ENCODE measurements around the gene PDE4B.

PDE4B gene

DNA sequence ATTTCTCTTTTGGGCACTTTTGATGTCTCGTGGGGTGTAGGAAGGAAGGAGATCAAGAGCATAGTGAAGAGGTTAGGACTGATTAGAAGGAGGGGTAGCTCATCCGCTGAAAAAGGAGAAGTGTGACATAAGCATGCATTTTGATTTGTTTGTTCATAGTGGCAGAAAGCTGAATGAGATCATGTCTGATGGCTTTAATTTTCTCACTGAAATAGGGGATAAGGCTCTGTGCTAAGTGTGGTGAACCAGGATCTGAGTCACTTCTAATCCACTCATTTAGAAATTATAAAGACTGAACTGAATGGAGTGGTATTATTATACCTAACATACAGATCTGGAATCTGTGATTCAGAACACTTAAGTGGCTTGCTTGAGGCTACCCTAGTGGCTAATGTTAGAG lies 344.5 kb downstream of the PDE4B start:
- in situ Hi-C loops (cut with MboI; ENCODE audit: low sequenced_read_pairs, unreplicated experiment): no loop called here
- TF ChIP-seq CTCF (IDR thresholded peaks at IDR 0.05; ENCODE audit: borderline replicate concordance, control extremely low read depth, extremely low read depth, insufficient read depth, missing control alignments): no peak
- DNase-seq (ENCODE audit: low spot score): no peak

- in situ Hi-C loops (cut with MboI; ENCODE audit: low sequenced_read_pairs, unreplicated experiment): no loop called here
- TF ChIP-seq CTCF (IDR thresholded peaks at IDR 0.05; ENCODE audit: borderline replicate concordance, control extremely low read depth, extremely low read depth, insufficient read depth, missing control alignments): no peak
- DNase-seq (ENCODE audit: low spot score): no peak
Observed at GRCh38 chr1:66138613-66139012, 345.9 kb downstream of the PDE4B start.

DNA sequence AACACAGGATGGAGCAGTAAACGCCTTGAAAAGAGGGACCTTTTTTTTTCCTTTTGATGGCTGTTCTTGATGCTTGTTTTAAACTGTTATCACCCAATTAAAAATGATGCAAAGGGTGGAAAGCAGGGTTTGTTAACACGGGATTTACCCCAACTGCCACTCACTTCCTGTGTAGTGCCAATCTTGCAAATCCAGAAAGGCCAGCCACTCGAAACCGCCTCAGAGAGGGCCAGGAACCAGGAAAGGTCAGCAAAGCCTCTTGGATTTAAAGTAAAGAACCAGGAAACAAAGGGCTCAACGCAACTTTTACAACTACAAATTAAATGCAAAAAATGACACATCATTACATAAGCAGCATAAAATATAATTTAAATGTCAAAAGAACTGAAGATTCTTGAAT lies 347.4 kb downstream of the PDE4B start:
- DNase-seq (ENCODE audit: low spot score): no peak
- no peak for TF ChIP-seq CTCF (IDR thresholded peaks at IDR 0.05; ENCODE audit: borderline replicate concordance, control extremely low read depth, extremely low read depth, insufficient read depth, missing control alignments)
- in situ Hi-C loops (cut with MboI; ENCODE audit: low sequenced_read_pairs, unreplicated experiment): no loop called here

DNA sequence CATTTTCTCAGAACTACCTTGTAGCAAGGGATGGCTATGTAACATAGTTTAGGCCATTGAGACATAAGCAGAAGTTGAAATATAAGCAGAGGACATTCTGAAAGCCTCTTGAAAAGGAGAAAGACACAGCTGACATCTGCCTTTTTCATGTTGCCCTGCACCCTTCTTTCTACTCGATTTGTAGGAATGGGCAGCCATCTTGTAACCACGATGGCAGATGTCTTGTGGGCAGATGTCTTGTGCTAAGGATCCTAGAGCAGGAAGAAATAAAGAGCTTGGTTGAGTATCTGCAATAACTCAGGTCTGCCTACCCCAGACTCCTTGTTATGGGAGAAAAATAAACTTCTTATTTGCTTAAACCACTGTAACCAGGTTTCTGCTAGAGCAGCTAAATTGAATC lies 351.0 kb downstream of the PDE4B start:
- no peak for TF ChIP-seq CTCF (IDR thresholded peaks at IDR 0.05; ENCODE audit: borderline replicate concordance, control extremely low read depth, extremely low read depth, insufficient read depth, missing control alignments)
- in situ Hi-C loops (cut with MboI; ENCODE audit: low sequenced_read_pairs, unreplicated experiment): no loop called here
- DNase-seq (ENCODE audit: low spot score): no peak

- in situ Hi-C loops (cut with MboI; ENCODE audit: low sequenced_read_pairs, unreplicated experiment): no loop called here
- no peak for DNase-seq (ENCODE audit: low spot score)
- no peak for TF ChIP-seq CTCF (IDR thresholded peaks at IDR 0.05; ENCODE audit: borderline replicate concordance, control extremely low read depth, extremely low read depth, insufficient read depth, missing control alignments)
Observed at GRCh38 chr1:66147226-66147835, 354.6 kb downstream of the PDE4B start.

DNA sequence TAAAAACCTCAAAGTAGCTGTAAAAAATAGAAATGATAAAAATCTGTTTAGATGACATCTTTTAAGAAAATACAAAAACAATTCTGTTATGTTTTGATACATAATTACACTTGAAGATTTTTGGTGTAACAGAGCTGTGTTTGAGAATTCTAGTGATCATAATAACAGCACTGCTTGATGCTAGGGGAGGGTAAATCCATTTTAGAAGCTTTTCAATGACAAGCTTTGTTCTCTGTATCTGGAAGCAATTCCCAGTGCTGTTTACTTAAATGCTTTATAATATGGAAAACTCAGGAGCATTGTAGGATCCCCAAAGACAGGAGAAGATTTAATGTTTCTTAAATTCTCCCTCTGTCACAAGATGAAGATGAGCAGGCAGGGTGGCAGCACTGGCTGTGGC lies 359.3 kb downstream of the PDE4B start:
- no peak for DNase-seq (ENCODE audit: low spot score)
- in situ Hi-C loops (cut with MboI; ENCODE audit: low sequenced_read_pairs, unreplicated experiment): no loop called here
- TF ChIP-seq CTCF (IDR thresholded peaks at IDR 0.05; ENCODE audit: borderline replicate concordance, control extremely low read depth, extremely low read depth, insufficient read depth, missing control alignments): no peak

Data from GM13976 (cell line).